Sigmoid colon (tissue), 4 donors: ENCODE data around the gene SCAF1.

Source experiments
- EP300 ChIP-seq, 4 donors: sonication (generic); formaldehyde crosslinking; IDR thresholded peaks; one replicate each; pipeline ENCODE4 v1.6.1; 2017; ENCODE audit warnings: antibody characterized with exemption in 4 of 4
- POLR2A ChIP-seq, 2 donors: fragments of 450-650 bp; IDR thresholded peaks; one replicate each; pipeline ENCODE4 v1.6.1; 2016; ENCODE audit warnings: antibody characterized with exemption in 2 of 2, mild to moderate bottlenecking in 2 of 2, moderate library complexity in 2 of 2
- POLR2AphosphoS5 ChIP-seq, 4 donors: sonication (generic); formaldehyde crosslinking; IDR thresholded peaks; one replicate each; pipeline ENCODE4 v1.6.1; 2017; ENCODE audit warnings: antibody characterized with exemption in 4 of 4
- TF ChIP-seq, protein P1 (sequence below), 4 experiments: fragments of 450-650 bp in 3 of 4; fragments of 200-600 bp in 1 of 4; IDR thresholded peaks; one replicate each; pipeline ENCODE4 v1.5.1; 2016 to 2019; ENCODE audit warnings: antibody characterized with exemption in 4 of 4, mild to moderate bottlenecking in 3 of 4, moderate library complexity in 2 of 4

DNA sequence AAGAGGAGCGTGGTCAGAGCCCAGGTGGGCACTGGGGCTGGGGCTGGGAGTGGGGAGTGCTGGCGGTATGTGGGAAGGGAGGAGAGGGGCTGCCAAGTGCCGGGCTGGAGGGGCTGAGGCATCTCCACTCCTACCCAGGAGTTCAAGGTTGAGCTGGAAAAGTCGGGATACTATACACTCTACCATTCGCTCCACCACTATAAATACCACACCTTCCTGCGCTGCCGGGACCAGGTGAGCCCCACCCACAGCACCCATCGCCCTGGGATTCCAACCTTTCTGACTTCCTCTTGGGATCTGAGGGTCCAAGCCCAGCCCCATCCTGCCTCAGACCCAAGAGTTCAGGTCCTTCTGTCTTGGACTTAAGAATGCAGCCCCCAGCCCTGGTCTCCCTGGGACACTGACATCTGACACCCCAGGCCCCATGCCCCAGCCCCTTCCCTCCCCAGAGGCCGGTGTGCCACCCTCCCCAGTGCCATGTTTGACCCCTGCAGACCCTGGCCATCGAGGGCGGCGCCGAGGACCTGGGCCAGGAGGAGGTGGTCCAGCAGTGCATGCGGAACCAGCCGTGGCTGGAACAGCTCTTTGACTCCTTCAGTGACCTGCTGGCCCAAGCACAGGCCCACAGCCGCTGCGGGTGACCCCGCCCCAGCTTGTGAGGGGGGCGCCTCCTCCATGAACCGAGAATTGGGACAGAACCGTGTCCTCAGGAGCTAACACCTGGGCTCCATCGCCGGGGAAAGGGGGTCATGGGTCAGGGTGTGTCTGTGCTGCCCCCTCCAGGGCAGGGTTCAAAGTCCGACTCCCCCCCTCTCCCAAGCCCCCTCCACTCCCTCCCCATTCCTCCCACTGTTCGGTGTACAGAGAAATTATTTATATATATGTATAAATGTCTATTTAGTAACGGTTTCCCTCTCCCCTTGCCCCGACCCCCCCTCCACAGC lies 16.8 kb upstream of the SCAF1 start:
- no peak for TF ChIP-seq POLR2A (IDR thresholded peaks at IDR 0.05)
- no peak for TF ChIP-seq POLR2AphosphoS5 (IDR thresholded peaks at IDR 0.05)
- TF ChIP-seq, protein P1, sequence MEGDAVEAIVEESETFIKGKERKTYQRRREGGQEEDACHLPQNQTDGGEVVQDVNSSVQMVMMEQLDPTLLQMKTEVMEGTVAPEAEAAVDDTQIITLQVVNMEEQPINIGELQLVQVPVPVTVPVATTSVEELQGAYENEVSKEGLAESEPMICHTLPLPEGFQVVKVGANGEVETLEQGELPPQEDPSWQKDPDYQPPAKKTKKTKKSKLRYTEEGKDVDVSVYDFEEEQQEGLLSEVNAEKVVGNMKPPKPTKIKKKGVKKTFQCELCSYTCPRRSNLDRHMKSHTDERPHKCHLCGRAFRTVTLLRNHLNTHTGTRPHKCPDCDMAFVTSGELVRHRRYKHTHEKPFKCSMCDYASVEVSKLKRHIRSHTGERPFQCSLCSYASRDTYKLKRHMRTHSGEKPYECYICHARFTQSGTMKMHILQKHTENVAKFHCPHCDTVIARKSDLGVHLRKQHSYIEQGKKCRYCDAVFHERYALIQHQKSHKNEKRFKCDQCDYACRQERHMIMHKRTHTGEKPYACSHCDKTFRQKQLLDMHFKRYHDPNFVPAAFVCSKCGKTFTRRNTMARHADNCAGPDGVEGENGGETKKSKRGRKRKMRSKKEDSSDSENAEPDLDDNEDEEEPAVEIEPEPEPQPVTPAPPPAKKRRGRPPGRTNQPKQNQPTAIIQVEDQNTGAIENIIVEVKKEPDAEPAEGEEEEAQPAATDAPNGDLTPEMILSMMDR (IDR thresholded peaks at IDR 0.05) = no peak
- TF ChIP-seq EP300 (IDR thresholded peaks at IDR 0.05) = no peak
